AG04449 (cell line): Measurements from ENCODE around the gene SHB.
A peak's percentile ranks its signal among the peaks of the same experiment; 100 is the strongest.

Experiments
- CTCF ChIA-PET: fragments of 350-600 bp; formaldehyde crosslinking; extraction: SDS; loops from one replicate; lab custom pipeline; 2021; ENCODE audit warnings: antibody characterized with exemption; lab: Yijun Ruan, JAX
- POLR2A ChIA-PET: fragments of 400-600, 350-600 bp; formaldehyde crosslinking; extraction: SDS; loops from one replicate; lab custom pipeline; 2020; ENCODE audit warnings: antibody characterized with exemption, inconsistent platforms; lab: Yijun Ruan, JAX
- DNase-seq: peaks from one replicate; pipeline ENCODE4 v3.0.0-alpha.2; 2010; ENCODE audit warnings: low read depth, low spot score
- H3K4me3 ChIP-seq: 2 replicates; pipeline ENCODE4 v1.5.1; 2011; ENCODE audit warnings: low read depth, mild to moderate bottlenecking, control low read depth, low read length
- CTCF ChIP-seq: IDR thresholded peaks from one replicate; pipeline ENCODE4 v1.5.1; 2011; ENCODE audit warnings: mild to moderate bottlenecking, moderate library complexity, low read length, control low read depth, inconsistent platforms; ENCODE audit not compliant: insufficient read depth; ENCODE audit errors: missing control alignments

SHB gene

DNA sequence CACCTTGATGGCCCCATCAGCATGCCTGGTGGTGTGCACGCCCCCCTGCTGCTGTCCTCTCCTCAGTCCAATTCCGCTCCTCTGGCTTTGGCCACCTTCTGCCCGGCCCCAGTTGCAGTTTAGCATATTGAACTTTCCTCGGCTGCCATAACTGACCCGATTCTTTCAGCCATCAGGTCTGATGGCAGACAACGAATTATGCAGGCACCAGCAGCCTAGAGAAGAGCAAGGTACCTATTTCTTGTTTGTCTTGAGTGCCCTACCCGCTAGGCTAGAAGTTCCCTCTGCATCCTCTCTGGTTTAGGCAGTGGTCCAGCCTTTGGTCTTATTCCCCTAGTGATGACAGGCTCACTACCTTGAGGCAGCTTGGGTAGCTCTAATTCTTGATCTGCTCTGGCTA lies 122.1 kb downstream of the SHB start:
- TF ChIP-seq CTCF: no peak
- CTCF ChIA-PET: interaction anchor here (1.2 to 1.3 kb wide), 2 partner anchors 15 to 33 kb away, joined by 3 to 4 read pairs; no protein-coding TSS in a partner anchor
- POLR2A ChIA-PET: no interaction called here
- H3K4me3 ChIP-seq: no peak overlapping the region
- no peak for DNase-seq

GRCh38 chr9:37946041-37946440 lies 123.0 kb downstream of the SHB start:
- CTCF ChIA-PET: interaction anchor here (0.6 kb wide), 1 partner anchor 248 kb away, joined by 3 read pairs; no protein-coding TSS in a partner anchor
- POLR2A ChIA-PET: no interaction called here
- TF ChIP-seq CTCF: no peak
- DNase-seq: no peak
- no peak overlapping the region for H3K4me3 ChIP-seq

GRCh38 chr9:37944671-37945481 lies 124.2 kb downstream of the SHB start:
- ChIA-PET CTCF (interaction anchor here (1.0 to 1.1 kb wide), 2 partner anchors 40 to 55 kb away, joined by 3 to 4 read pairs; no protein-coding TSS in a partner anchor), POLR2A (interaction anchor here (0.7 to 1.3 kb wide), 2 partner anchors 81 to 118 kb away, joined by 3 read pairs; no protein-coding TSS in a partner anchor)
- H3K4me3 ChIP-seq: no peak overlapping the region
- no peak for DNase-seq
- TF ChIP-seq CTCF: no peak

- no peak for TF ChIP-seq CTCF
- CTCF ChIA-PET: interaction anchor here (1.0 to 1.1 kb wide), 2 partner anchors 40 to 55 kb away, joined by 3 to 4 read pairs; no protein-coding TSS in a partner anchor
- no peak for DNase-seq
- H3K4me3 ChIP-seq: no peak overlapping the region
- POLR2A ChIA-PET: interaction anchor here (1.0 to 1.3 kb wide), 2 partner anchors 8 to 82 kb away, joined by 3 read pairs; no protein-coding TSS in a partner anchor
Measured at GRCh38 chr9:37944266-37944650, 124.8 kb downstream of the SHB start.

DNA sequence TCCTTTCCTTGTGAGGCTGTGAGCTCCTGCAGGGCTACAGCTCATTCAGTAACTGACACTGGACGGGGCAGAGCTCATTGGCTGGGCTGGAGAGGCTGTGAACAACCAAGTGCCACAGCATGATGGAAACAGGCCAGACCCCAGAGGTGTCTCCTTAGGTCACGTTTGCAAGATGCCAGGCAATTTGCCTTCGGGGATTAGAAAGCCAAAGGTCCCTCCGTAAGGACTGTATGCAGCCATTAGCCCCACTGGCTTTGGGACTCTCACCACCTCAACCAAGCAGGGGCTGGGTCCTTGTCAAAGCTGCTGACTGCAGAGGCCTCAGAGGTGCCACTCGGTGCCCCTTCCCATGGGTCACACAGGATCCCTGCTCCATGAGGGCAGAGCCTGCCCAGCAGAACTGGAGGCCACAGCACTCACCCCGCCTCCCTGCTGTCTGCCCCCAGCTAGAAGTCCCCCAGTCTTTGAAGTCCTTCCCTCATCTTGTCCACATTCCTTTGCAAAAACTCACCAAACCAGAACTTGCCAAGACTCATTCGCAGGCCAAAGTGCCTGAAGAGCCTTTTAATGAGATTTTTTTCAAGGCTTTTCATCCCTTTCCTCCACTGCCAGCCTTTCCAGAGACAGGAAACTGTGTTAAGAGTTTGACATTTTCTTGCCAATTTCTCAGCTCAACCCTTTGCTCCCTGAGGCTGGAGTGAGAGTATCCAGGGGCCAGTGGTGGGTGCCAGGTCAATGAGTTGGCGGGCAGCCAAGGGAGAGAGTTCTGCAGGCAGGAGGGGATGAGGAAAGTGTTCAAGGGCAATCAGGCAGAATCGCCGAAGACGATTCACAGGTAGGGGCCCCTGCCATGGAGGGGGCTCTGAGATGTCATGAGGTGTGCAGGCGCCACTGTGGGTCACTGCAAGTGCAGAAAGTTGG lies 125.4 kb downstream of the SHB start:
- H3K4me3 ChIP-seq: no peak overlapping the region
- no peak for TF ChIP-seq CTCF
- ChIA-PET CTCF (interaction anchor here (0.9 to 1.7 kb wide), 7 partner anchors 13 to 143 kb away, joined by 3 to 5 read pairs (median 3); partner anchors contain the start of gene SHB), POLR2A (interaction anchor here (0.8 to 1.0 kb wide), 3 partner anchors 9 to 449 kb away, joined by 3 to 4 read pairs (median 3); partner anchors contain the start of gene ALDH1B1)
- DNase-seq: peak; percentile 77
